RWPE2 (cell line): ENCODE data around the gene CRACR2B.

ENCODE experiments used
- ATAC-seq: fragments of 200-7000 bp; cut with Tn5 transposase; 3 replicates; pipeline ENCODE4 v1.9.1; 2021; ENCODE audit warnings: low read depth
- DNase-seq: peaks from one replicate; pipeline ENCODE4 v3.0.0-alpha.2; 2020; ENCODE audit warnings: low spot score
- H3K27ac ChIP-seq: fragments of 450-650 bp; 2 replicates; pipeline ENCODE4 v1.5.1; 2017; ENCODE audit warnings: mild to moderate bottlenecking; ENCODE audit not compliant: poor library complexity, severe bottlenecking
- H3K27me3 ChIP-seq: fragments of 250-450 bp; sonication (Bioruptor Pico); 2 replicates; pipeline ENCODE4 v1.5.1; 2021; ENCODE audit warnings: mild to moderate bottlenecking, moderate library complexity; ENCODE audit not compliant: insufficient read depth, poor library complexity, severe bottlenecking
- H3K36me3 ChIP-seq: fragments of 250-450 bp; sonication (Bioruptor Pico); 2 replicates; pipeline ENCODE4 v1.5.1; 2020; ENCODE audit warnings: low read depth, mild to moderate bottlenecking, moderate library complexity
- H3K4me1 ChIP-seq: fragments of 250-450 bp; sonication (Bioruptor Pico); 2 replicates; pipeline ENCODE4 v1.5.1; 2021; ENCODE audit warnings: mild to moderate bottlenecking, moderate library complexity; ENCODE audit not compliant: insufficient read depth, poor library complexity, severe bottlenecking
- H3K4me3 ChIP-seq: fragments of 250-450 bp; sonication (Bioruptor Pico); 2 replicates; pipeline ENCODE4 v1.5.1; 2021; ENCODE audit warnings: mild to moderate bottlenecking, moderate library complexity; ENCODE audit not compliant: severe bottlenecking
- H3K9me3 ChIP-seq: fragments of 250-450 bp; sonication (Bioruptor Pico); 2 replicates; pipeline ENCODE4 v1.5.1; 2021; ENCODE audit warnings: mild to moderate bottlenecking, moderate library complexity; ENCODE audit not compliant: severe bottlenecking
- TF ChIP-seq, protein P1 (sequence below): fragments of 450-650 bp; IDR thresholded peaks from one replicate; pipeline ENCODE4 v1.5.1; 2017; ENCODE audit warnings: mild to moderate bottlenecking, moderate library complexity; ENCODE audit not compliant: poor library complexity, severe bottlenecking

CRACR2B gene

DNA sequence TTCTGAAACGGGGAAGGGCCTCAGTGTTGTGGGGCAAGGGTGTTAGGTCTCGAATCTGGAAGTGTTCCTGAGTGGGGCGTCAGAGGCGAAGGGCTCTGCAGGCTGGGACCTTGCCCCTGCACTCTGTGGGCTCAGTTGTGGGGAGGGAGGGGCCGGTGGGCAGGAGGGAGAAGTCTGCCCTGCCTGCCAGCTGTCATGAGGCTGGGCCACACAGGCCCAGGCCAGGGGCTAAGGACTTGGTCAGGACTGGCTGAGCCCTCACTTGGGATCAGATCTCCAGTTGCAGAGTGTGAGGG, at the start of gene CRACR2B:
CRACR2B (plus strand) TSS at position 23 of the 296 bp plus-strand sequence. CDS start 689 bp downstream, outside the sequence.
- H3K36me3 ChIP-seq: no peaks in the 10 kb centered on the region
- no peak within 1 kb of the TSS for H3K27ac ChIP-seq
- TF ChIP-seq, protein P1, sequence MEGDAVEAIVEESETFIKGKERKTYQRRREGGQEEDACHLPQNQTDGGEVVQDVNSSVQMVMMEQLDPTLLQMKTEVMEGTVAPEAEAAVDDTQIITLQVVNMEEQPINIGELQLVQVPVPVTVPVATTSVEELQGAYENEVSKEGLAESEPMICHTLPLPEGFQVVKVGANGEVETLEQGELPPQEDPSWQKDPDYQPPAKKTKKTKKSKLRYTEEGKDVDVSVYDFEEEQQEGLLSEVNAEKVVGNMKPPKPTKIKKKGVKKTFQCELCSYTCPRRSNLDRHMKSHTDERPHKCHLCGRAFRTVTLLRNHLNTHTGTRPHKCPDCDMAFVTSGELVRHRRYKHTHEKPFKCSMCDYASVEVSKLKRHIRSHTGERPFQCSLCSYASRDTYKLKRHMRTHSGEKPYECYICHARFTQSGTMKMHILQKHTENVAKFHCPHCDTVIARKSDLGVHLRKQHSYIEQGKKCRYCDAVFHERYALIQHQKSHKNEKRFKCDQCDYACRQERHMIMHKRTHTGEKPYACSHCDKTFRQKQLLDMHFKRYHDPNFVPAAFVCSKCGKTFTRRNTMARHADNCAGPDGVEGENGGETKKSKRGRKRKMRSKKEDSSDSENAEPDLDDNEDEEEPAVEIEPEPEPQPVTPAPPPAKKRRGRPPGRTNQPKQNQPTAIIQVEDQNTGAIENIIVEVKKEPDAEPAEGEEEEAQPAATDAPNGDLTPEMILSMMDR: no peak
- peaks cover 18% of the 10 kb centered on the region for H3K27me3 ChIP-seq
- H3K4me3 ChIP-seq: peak within 1 kb of the TSS; percentile 24
- DNase-seq (no peak), ATAC-seq (no peak)
- no peaks in the 10 kb centered on the region for H3K9me3 ChIP-seq
- H3K4me1 ChIP-seq: peaks cover 3% of the 10 kb centered on the region

DNA sequence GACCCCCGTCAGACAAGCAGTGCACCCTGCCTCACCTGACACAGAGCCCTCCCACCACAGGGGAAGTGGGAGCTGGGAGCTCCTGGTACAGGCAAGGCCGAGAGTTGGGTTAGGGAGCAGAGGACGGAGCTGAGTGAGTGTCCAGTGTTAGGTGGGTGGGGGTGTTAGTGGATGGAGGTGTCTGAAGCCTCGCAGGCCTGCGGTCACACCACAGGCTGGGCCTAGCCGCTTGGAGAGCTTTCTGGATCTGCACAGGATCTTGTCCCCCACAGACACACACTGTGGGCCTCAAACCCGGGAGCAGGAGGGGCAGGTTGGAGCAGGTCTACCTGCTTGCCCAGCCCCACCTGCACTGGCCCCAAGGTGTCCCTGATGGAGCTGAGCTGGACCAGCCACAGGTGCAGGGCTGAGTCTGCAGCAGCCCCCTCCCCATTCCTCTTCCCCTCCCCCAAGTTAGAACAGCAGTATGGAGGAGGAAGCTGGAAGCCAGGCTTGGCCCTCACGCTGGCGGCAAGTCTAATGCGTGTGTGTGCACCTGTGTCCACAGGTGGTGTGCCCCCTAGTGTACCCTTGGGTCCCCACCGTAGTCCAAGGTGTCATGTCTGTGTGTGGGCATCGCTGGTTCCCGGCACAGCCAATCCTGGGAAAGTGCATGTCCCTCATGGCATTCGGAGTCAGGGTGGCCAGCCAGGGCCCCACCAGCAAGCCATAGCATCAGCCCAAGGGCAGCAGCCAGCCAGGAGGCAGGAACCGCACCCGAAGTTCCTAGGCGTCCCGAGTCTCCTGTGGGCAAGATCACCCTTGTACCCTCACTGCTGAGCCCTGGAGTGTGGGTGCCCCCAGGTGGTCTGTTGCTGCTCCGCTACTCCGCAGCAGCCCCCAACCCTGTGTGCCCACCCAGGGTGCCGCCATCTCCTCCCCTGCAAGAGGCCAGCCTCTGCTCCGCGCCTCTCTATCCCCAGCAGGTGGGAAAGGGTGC, 48.5 kb upstream of the CRACR2B start:
- DNase-seq: no peak
- Histone ChIP-seq H3K4me3 (no peak overlapping the region), H3K4me1 (peaks cover 16% of the 10 kb centered on the region), H3K27ac (peak overlapping the region; percentile 72), H3K9me3 (no peaks in the 10 kb centered on the region), H3K36me3 (peaks cover 32% of the 10 kb centered on the region), H3K27me3 (no peaks in the 10 kb centered on the region)
- no peak for ATAC-seq
- TF ChIP-seq, protein P1: peak; percentile 12

DNA sequence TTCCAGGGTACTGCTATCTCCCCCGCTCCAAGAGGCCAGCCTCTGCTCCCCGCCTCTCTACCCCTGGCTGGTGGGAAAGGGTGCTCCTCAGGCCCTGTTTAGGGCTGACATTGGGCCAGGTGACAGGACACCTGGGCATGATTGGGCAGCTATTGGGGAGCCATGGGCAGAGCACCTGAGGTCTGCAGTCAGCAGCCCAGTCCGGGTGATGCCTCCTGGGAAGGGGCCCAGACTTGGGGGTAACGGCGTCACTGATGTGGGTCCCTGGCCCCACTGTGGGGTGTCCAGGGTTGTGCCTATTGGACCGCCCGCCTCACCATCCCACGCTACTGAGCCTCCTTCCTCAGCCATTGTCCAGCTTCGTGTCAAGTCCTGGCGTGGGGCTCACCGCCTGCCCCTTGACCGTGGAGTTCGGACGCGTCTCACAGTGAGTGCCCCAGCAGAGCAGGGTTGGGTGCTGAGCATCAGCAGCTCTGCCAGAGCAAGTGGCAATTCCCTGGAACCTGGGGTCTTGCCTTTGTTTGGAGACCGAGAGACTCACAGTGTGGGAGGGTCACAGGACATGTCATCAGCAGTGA, 47.7 kb upstream of the CRACR2B start:
- DNase-seq: no peak
- H3K27me3 ChIP-seq: no peaks in the 10 kb centered on the region
- H3K4me3 ChIP-seq: no peak overlapping the region
- no peaks in the 10 kb centered on the region for H3K9me3 ChIP-seq
- no peak for ATAC-seq
- H3K27ac ChIP-seq: no peak overlapping the region
- H3K36me3 ChIP-seq: peaks cover 24% of the 10 kb centered on the region
- peaks cover 16% of the 10 kb centered on the region for H3K4me1 ChIP-seq
- TF ChIP-seq, protein P1: no peak

DNA sequence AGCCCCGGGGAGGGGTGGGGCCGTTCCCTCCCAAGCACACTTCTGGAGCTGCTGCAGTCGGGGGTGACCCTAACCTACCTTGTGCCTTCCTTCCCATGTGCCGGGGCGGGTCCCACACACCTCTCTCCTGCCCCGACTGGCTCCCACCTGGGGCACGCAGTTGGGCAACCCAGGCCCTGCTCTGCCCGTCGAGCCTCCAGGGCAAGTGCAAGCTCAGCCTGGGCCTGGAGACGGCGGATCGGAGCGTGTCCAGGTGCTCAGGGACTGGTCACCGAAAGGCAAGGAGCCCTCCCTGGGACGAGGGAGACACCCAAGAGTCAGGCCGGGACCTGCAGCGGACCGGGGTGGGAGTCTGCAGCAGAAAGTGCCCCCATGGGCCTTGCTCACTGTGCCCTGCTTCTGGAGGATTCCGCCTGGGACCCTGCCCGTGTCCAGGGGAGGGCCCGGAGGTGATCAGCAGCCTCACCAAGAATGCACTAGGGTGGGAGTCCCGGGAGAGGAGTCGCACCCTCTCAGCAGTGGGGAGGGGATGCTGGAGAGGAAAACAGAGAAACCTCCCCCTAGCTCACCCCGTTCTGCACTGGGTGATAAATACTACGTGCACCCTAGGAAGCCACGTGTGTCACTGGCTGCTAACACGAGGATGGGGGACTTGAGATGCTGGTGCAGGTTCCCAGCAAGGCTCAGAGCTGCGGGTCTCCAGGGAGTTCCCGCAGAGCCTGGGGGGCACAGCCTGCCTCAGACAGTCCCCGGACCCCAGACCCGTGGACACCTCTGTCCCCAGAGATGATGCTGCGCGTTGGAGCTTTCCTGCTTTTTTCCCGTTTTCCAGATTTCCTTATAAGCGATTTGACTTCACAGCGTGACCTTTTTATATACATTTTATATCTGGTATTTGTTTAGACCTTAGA, 45.2 kb upstream of the CRACR2B start:
- Histone ChIP-seq H3K27ac (no peak overlapping the region), H3K4me1 (peaks cover 11% of the 10 kb centered on the region), H3K9me3 (no peaks in the 10 kb centered on the region), H3K27me3 (no peaks in the 10 kb centered on the region), H3K4me3 (no peak overlapping the region), H3K36me3 (peaks cover 23% of the 10 kb centered on the region)
- ATAC-seq (no peak), DNase-seq (no peak)
- TF ChIP-seq, protein P1: no peak
